HEK293 (cell line): ENCODE results near the gene NF2.

Experiments used
- OSR2 ChIP-seq: fragments of 450-650 bp; formaldehyde crosslinking; IDR thresholded peaks from 2 replicates; pipeline ENCODE4 v1.5.1; 2016; ENCODE audit warnings: missing biosample characterization, missing genetic modification characterization
- PRDM4 ChIP-seq: fragments of 450-650 bp; formaldehyde crosslinking; IDR thresholded peaks from 2 replicates; pipeline ENCODE4 v1.5.1; 2017; ENCODE audit warnings: missing biosample characterization, missing genetic modification characterization
- REST ChIP-seq: fragments of 450-650 bp; formaldehyde crosslinking; IDR thresholded peaks from 2 replicates; pipeline ENCODE4 v1.5.1; 2016; ENCODE audit warnings: missing biosample characterization, missing genetic modification characterization
- WT1 ChIP-seq: fragments of 450-650 bp; formaldehyde crosslinking; IDR thresholded peaks from 2 replicates; pipeline ENCODE4 v1.5.1; 2016; ENCODE audit warnings: missing biosample characterization, missing genetic modification characterization
- ZBTB1 ChIP-seq: fragments of 450-650 bp; formaldehyde crosslinking; IDR thresholded peaks from 2 replicates; pipeline ENCODE4 v1.5.1; 2016; ENCODE audit warnings: missing biosample characterization, missing genetic modification characterization
- ZBTB48 ChIP-seq: fragments of 450-650 bp; formaldehyde crosslinking; IDR thresholded peaks from 2 replicates; pipeline ENCODE4 v1.5.1; 2016; ENCODE audit warnings: missing biosample characterization, missing genetic modification characterization
- ZFHX2 ChIP-seq: fragments of 450-650 bp; formaldehyde crosslinking; conservative IDR thresholded peaks from 2 replicates; pipeline ENCODE4 v1.5.1; 2016; ENCODE audit warnings: missing biosample characterization, missing genetic modification characterization
- ZNF146 ChIP-seq: fragments of 450-650 bp; formaldehyde crosslinking; IDR thresholded peaks from 2 replicates; pipeline ENCODE4 v1.5.1; 2016; ENCODE audit warnings: missing biosample characterization, missing genetic modification characterization
- ZNF280C ChIP-seq: fragments of 450-650 bp; formaldehyde crosslinking; IDR thresholded peaks from 2 replicates; pipeline ENCODE4 v1.5.1; 2016; ENCODE audit warnings: missing biosample characterization, missing genetic modification characterization
- ZNF302 ChIP-seq: fragments of 450-650 bp; formaldehyde crosslinking; IDR thresholded peaks from 2 replicates; pipeline ENCODE4 v1.5.1; 2016; ENCODE audit warnings: missing biosample characterization, missing genetic modification characterization, low read depth
- ZNF335 ChIP-seq: fragments of 450-650 bp; formaldehyde crosslinking; conservative IDR thresholded peaks from 2 replicates; pipeline ENCODE4 v1.5.1; 2016; ENCODE audit warnings: missing biosample characterization, missing genetic modification characterization
- ZNF37A ChIP-seq: fragments of 450-650 bp; IDR thresholded peaks from 2 replicates; pipeline ENCODE4 v1.5.1; 2018; ENCODE audit warnings: missing biosample characterization, missing genetic modification characterization
- ZNF391 ChIP-seq: fragments of 450-650 bp; formaldehyde crosslinking; IDR thresholded peaks from 2 replicates; pipeline ENCODE4 v1.5.1; 2016; ENCODE audit warnings: low read depth, missing biosample characterization, missing genetic modification characterization, borderline replicate concordance
- ZNF423 ChIP-seq: fragments of 450-650 bp; formaldehyde crosslinking; IDR thresholded peaks from 2 replicates; pipeline ENCODE4 v1.5.1; 2016; ENCODE audit warnings: missing biosample characterization, missing genetic modification characterization
- ZNF513 ChIP-seq: fragments of 450-650 bp; IDR thresholded peaks from 2 replicates; pipeline ENCODE4 v1.5.1; 2018; ENCODE audit warnings: missing biosample characterization, missing genetic modification characterization
- ZNF521 ChIP-seq: fragments of 450-650 bp; formaldehyde crosslinking; IDR thresholded peaks from 2 replicates; pipeline ENCODE4 v1.5.1; 2017; ENCODE audit warnings: missing biosample characterization, mild to moderate bottlenecking, missing genetic modification characterization
- ZNF596 ChIP-seq: fragments of 450-650 bp; IDR thresholded peaks from 2 replicates; pipeline ENCODE4 v1.5.0; 2018; ENCODE audit warnings: missing biosample characterization, mild to moderate bottlenecking, missing genetic modification characterization, moderate library complexity
- ZNF600 ChIP-seq: fragments of 450-650 bp; formaldehyde crosslinking; IDR thresholded peaks from 2 replicates; pipeline ENCODE4 v1.5.1; 2016; ENCODE audit warnings: missing biosample characterization, missing genetic modification characterization
- ZNF626 ChIP-seq: fragments of 450-650 bp; sonication (Bioruptor Pico); formaldehyde crosslinking; IDR thresholded peaks from 2 replicates; pipeline ENCODE4 v1.5.1; 2018; ENCODE audit warnings: missing biosample characterization, missing genetic modification characterization, inconsistent platforms
- ZNF639 ChIP-seq: fragments of 450-650 bp; formaldehyde crosslinking; IDR thresholded peaks from 2 replicates; pipeline ENCODE4 v1.5.1; 2016; ENCODE audit warnings: missing biosample characterization, missing genetic modification characterization
- ZNF664 ChIP-seq: fragments of 450-650 bp; formaldehyde crosslinking; IDR thresholded peaks from 2 replicates; pipeline ENCODE4 v1.5.1; 2016; ENCODE audit warnings: missing biosample characterization, missing genetic modification characterization
- ZNF677 ChIP-seq: fragments of 450-650 bp; IDR thresholded peaks from 2 replicates; pipeline ENCODE4 v1.5.0; 2018; ENCODE audit warnings: missing biosample characterization, mild to moderate bottlenecking, missing genetic modification characterization, moderate library complexity
- ZNF692 ChIP-seq: fragments of 450-650 bp; formaldehyde crosslinking; IDR thresholded peaks from 2 replicates; pipeline ENCODE4 v1.5.1; 2016; ENCODE audit warnings: missing biosample characterization, missing genetic modification characterization
- ZNF768 ChIP-seq: fragments of 450-650 bp; formaldehyde crosslinking; IDR thresholded peaks from 2 replicates; pipeline ENCODE4 v1.5.1; 2018; ENCODE audit warnings: missing biosample characterization, mild to moderate bottlenecking, missing genetic modification characterization
- ZNF792 ChIP-seq: fragments of 450-650 bp; formaldehyde crosslinking; IDR thresholded peaks from 2 replicates; pipeline ENCODE4 v1.5.1; 2016; ENCODE audit warnings: missing biosample characterization, missing genetic modification characterization
- ZNF830 ChIP-seq: fragments of 450-650 bp; IDR thresholded peaks from 2 replicates; pipeline ENCODE4 v1.5.0; 2018; ENCODE audit warnings: missing biosample characterization, missing genetic modification characterization, low read depth, mild to moderate bottlenecking, moderate library complexity
- ZSCAN30 ChIP-seq: fragments of 450-650 bp; IDR thresholded peaks from 2 replicates; pipeline ENCODE4 v1.5.1; 2018; ENCODE audit warnings: missing biosample characterization, mild to moderate bottlenecking, missing genetic modification characterization, moderate library complexity

Gene NF2

GRCh38 chr22:29641042-29641699 is 37.7 kb downstream of the NF2 start (continued):
- no peak for TF ChIP-seq ZNF513 (tag by site-specific recombination)
- TF ChIP-seq ZNF677, result no peak
- TF ChIP-seq ZNF596 (tag by site-specific recombination), result peak; percentile 46
- TF ChIP-seq ZNF302 (tag by site-specific recombination), result no peak
- peak; percentile 59; the same call in 1 of the 2 replicates for TF ChIP-seq ZNF692
- peak; percentile 5; the same call in 1 of the 2 replicates for TF ChIP-seq ZNF626 (tag by site-specific recombination)
- TF ChIP-seq ZNF335 (tag by site-specific recombination), result peak; percentile 37
- peak; percentile 92 for TF ChIP-seq OSR2 (tag by site-specific recombination)
- TF ChIP-seq ZNF423 (tag by site-specific recombination), result no peak
- no peak for TF ChIP-seq ZNF146 (tag by site-specific recombination)
- TF ChIP-seq WT1 (tag by site-specific recombination), result peak; percentile 38
- TF ChIP-seq ZBTB1, result 0 out of 2 replicates have a peak, but pooled peaks have one; percentile 36
- no peak for TF ChIP-seq ZFHX2 (tag by site-specific recombination)
- no peak for TF ChIP-seq ZNF280C (tag by site-specific recombination)
- TF ChIP-seq ZBTB48 (tag by site-specific recombination), result no peak
- TF ChIP-seq ZNF830 (tag by site-specific recombination), result no peak
- no peak for TF ChIP-seq ZNF37A
- no peak for TF ChIP-seq REST (tag by site-specific recombination)
- TF ChIP-seq ZNF521 (tag by site-specific recombination), result no peak
- no peak for TF ChIP-seq ZNF600 (tag by site-specific recombination)
- 0 out of 2 replicates have a peak, but pooled peaks have one; percentile 16 for TF ChIP-seq ZNF664 (tag by site-specific recombination)
- peak; percentile 83 for TF ChIP-seq PRDM4
- TF ChIP-seq ZNF391 (tag by site-specific recombination), result 0 out of 2 replicates have a peak, but pooled peaks have one; percentile 50
- TF ChIP-seq ZNF768 (tag by site-specific recombination), result no peak
- peak; percentile 54; the same call in 1 of the 2 replicates for TF ChIP-seq ZSCAN30 (tag by site-specific recombination)
- 0 out of 2 replicates have a peak, but pooled peaks have one; percentile 17 for TF ChIP-seq ZNF792 (tag by site-specific recombination)
- 0 out of 2 replicates have a peak, but pooled peaks have one; percentile 26 for TF ChIP-seq ZNF639 (tag by site-specific recombination)
